Measurements from ENCODE around the gene ZCCHC2.

The ZCCHC2 gene

DNA sequence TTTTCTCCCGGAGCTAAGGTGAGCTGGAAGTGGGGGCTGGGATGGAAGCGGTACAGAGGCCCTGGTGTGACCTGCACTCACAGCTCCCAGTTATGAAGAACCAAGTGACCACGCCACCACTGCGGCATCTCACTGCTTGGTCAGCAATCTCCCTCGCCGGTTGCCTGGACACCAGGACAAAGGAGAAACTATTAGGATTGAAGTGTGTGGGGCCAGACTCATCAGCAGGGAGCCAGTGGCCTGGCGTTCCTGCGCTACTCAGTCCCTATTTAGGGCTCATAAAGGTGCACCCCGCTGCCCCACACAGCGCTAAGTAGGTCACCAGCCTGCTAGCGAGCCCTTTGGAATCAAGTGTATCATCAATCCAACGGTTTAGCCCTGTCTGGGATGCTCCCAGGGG, 82.9 kb downstream of the ZCCHC2 start:
- H3K4ac ChIP-seq (ENCODE audit: low read depth, low read length) = no peak overlapping the region
- no CpG with 5 or more reads among the region's 12 CpGs for WGBS (ENCODE audit: extremely low coverage, insufficient coverage, insufficient read length)
- no peaks in the 10 kb centered on the region for H3K79me2 ChIP-seq (ENCODE audit: control insufficient read depth, insufficient read depth, low read length, poor library complexity)
- H2BK12ac ChIP-seq (ENCODE audit: low read length) = no peak overlapping the region
- H3K4me3 ChIP-seq (ENCODE audit: low read depth, low read length) = peak overlapping the region; percentile 7
- no peak overlapping the region for H3K14ac ChIP-seq (ENCODE audit: low read length)
- H3K9me3 ChIP-seq (ENCODE audit: insufficient read depth, low read depth, low read length) = no peaks in the 10 kb centered on the region
- no peak overlapping the region for H3K27ac ChIP-seq (ENCODE audit: low read depth, low read length)
- H2BK5ac ChIP-seq (ENCODE audit: low read depth, low read length, poor library complexity) = no peak overlapping the region
- H3K4me2 ChIP-seq (ENCODE audit: low read length) = no peak overlapping the region
- H4K12ac ChIP-seq (ENCODE audit: low read depth, low read length) = no peak overlapping the region
- no peak overlapping the region for H3K9ac ChIP-seq (ENCODE audit: low read length)
- H2AK5ac ChIP-seq (ENCODE audit: low read length) = no peak overlapping the region
- no peak overlapping the region for H3K23ac ChIP-seq (ENCODE audit: low read length)
- no peaks in the 10 kb centered on the region for H3K27me3 ChIP-seq (ENCODE audit: insufficient read depth, low read length)
- DNase-seq = no peak
- H3K36me3 ChIP-seq (ENCODE audit: control insufficient read depth in 1 of 2, insufficient read depth in 2 of 2, low read length in 2 of 2) = no peaks in the 10 kb centered on the region
- H3K18ac ChIP-seq (ENCODE audit: low read length) = no peak overlapping the region
- no peak overlapping the region for H2BK120ac ChIP-seq (ENCODE audit: insufficient read depth, low read length, poor library complexity)
- no peak overlapping the region for H4K91ac ChIP-seq (ENCODE audit: low read depth, low read length)
- no peak overlapping the region for H4K8ac ChIP-seq (ENCODE audit: low read depth, low read length)
- no peak overlapping the region for H2AFZ ChIP-seq (ENCODE audit: insufficient read depth, low read length, poor library complexity)
- no peaks in the 10 kb centered on the region for H3K79me1 ChIP-seq (ENCODE audit: low read length)
- peaks cover 0 to 2% of the 10 kb centered on the region in 2 experiments for H3K4me1 ChIP-seq (ENCODE audit: control insufficient read depth in 1 of 2, insufficient read depth in 2 of 2, low read length in 2 of 2)

DNA sequence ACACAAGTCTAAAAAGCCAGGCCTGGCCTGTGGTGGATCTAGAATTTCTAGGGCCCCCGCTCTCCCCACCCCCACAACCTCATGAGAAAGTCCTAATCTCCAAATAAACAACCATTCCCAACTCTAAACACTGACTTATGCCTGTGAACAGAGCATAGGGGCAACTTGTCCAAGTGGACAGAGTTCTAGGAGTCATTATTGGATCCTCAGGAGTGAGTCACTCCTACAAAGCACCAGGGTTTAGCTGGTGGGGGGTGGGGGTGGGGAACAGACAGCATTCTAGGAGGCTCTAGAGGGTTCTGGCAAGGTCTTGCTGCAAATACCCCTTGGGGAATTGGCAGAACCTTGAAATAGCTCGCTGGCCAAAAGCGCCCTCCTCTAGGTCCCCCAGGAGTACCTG, 83.3 kb downstream of the ZCCHC2 start:
- peak in 1 of 2 donors; percentile 22 for DNase-seq
- Histone ChIP-seq H3K27ac (ENCODE audit: low read depth, low read length) (no peak overlapping the region), H2BK12ac (ENCODE audit: low read length) (no peak overlapping the region), H3K4me3 (ENCODE audit: low read depth, low read length) (no peak overlapping the region), H3K23ac (ENCODE audit: low read length) (no peak overlapping the region), H3K4ac (ENCODE audit: low read depth, low read length) (no peak overlapping the region), H3K27me3 (ENCODE audit: insufficient read depth, low read length) (no peaks in the 10 kb centered on the region), H3K79me2 (ENCODE audit: control insufficient read depth, insufficient read depth, low read length, poor library complexity) (no peaks in the 10 kb centered on the region), H2BK120ac (ENCODE audit: insufficient read depth, low read length, poor library complexity) (no peak overlapping the region), H3K9me3 (ENCODE audit: insufficient read depth, low read depth, low read length) (no peaks in the 10 kb centered on the region), H2BK5ac (ENCODE audit: low read depth, low read length, poor library complexity) (no peak overlapping the region), H3K9ac (ENCODE audit: low read length) (no peak overlapping the region), H4K12ac (ENCODE audit: low read depth, low read length) (no peak overlapping the region), H4K91ac (ENCODE audit: low read depth, low read length) (no peak overlapping the region), H3K4me1 (ENCODE audit: control insufficient read depth in 1 of 2, insufficient read depth in 2 of 2, low read length in 2 of 2) (peaks cover 1 to 5% of the 10 kb centered on the region in 2 experiments), H3K36me3 (ENCODE audit: control insufficient read depth in 1 of 2, insufficient read depth in 2 of 2, low read length in 2 of 2) (no peaks in the 10 kb centered on the region), H2AFZ (ENCODE audit: insufficient read depth, low read length, poor library complexity) (no peak overlapping the region), H3K79me1 (ENCODE audit: low read length) (no peaks in the 10 kb centered on the region), H3K18ac (ENCODE audit: low read length) (no peak overlapping the region), H3K4me2 (ENCODE audit: low read length) (no peak overlapping the region), H2AK5ac (ENCODE audit: low read length) (no peak overlapping the region), H4K8ac (ENCODE audit: low read depth, low read length) (no peak overlapping the region), H3K14ac (ENCODE audit: low read length) (no peak overlapping the region)
- no CpG with 5 or more reads among the region's 3 CpGs for WGBS (ENCODE audit: extremely low coverage, insufficient coverage, insufficient read length)

- Histone ChIP-seq H4K8ac (ENCODE audit: low read depth, low read length) (no peak overlapping the region), H3K23ac (ENCODE audit: low read length) (no peak overlapping the region), H2AK5ac (ENCODE audit: low read length) (no peak overlapping the region), H3K9ac (ENCODE audit: low read length) (no peak overlapping the region), H3K36me3 (ENCODE audit: control insufficient read depth in 1 of 2, insufficient read depth in 2 of 2, low read length in 2 of 2) (no peaks in the 10 kb centered on the region), H3K27ac (ENCODE audit: low read depth, low read length) (no peak overlapping the region), H3K4me2 (ENCODE audit: low read length) (no peak overlapping the region), H2AFZ (ENCODE audit: insufficient read depth, low read length, poor library complexity) (no peak overlapping the region), H3K4me1 (ENCODE audit: control insufficient read depth in 1 of 2, insufficient read depth in 2 of 2, low read length in 2 of 2) (peaks cover 9 to 12% of the 10 kb centered on the region in 2 experiments), H3K4ac (ENCODE audit: low read depth, low read length) (no peak overlapping the region), H3K4me3 (ENCODE audit: low read depth, low read length) (no peak overlapping the region), H4K12ac (ENCODE audit: low read depth, low read length) (no peak overlapping the region), H3K27me3 (ENCODE audit: insufficient read depth, low read length) (no peaks in the 10 kb centered on the region), H3K79me1 (ENCODE audit: low read length) (no peaks in the 10 kb centered on the region), H2BK12ac (ENCODE audit: low read length) (no peak overlapping the region), H3K14ac (ENCODE audit: low read length) (no peak overlapping the region), H3K18ac (ENCODE audit: low read length) (no peak overlapping the region), H3K79me2 (ENCODE audit: control insufficient read depth, insufficient read depth, low read length, poor library complexity) (no peaks in the 10 kb centered on the region), H2BK120ac (ENCODE audit: insufficient read depth, low read length, poor library complexity) (no peak overlapping the region), H4K91ac (ENCODE audit: low read depth, low read length) (no peak overlapping the region), H2BK5ac (ENCODE audit: low read depth, low read length, poor library complexity) (no peak overlapping the region), H3K9me3 (ENCODE audit: insufficient read depth, low read depth, low read length) (peaks cover 2% of the 10 kb centered on the region)
- DNase-seq = no peak
- no CpG with 5 or more reads among the region's 13 CpGs for whole genome bisulfite sequencing (ENCODE audit: extremely low coverage, insufficient coverage, insufficient read length)
Measured at GRCh38 chr18:62607302-62607701, 84.5 kb downstream of the ZCCHC2 start.

GRCh38 chr18:62607708-62608428, 85.0 kb downstream of the ZCCHC2 start:
- no peak for DNase-seq
- Histone ChIP-seq H2BK120ac (ENCODE audit: insufficient read depth, low read length, poor library complexity) (no peak overlapping the region), H3K36me3 (ENCODE audit: control insufficient read depth in 1 of 2, insufficient read depth in 2 of 2, low read length in 2 of 2) (no peaks in the 10 kb centered on the region), H3K9ac (ENCODE audit: low read length) (no peak overlapping the region), H3K4ac (ENCODE audit: low read depth, low read length) (no peak overlapping the region), H3K18ac (ENCODE audit: low read length) (no peak overlapping the region), H2BK5ac (ENCODE audit: low read depth, low read length, poor library complexity) (no peak overlapping the region), H3K27me3 (ENCODE audit: insufficient read depth, low read length) (no peaks in the 10 kb centered on the region), H4K91ac (ENCODE audit: low read depth, low read length) (no peak overlapping the region), H3K23ac (ENCODE audit: low read length) (no peak overlapping the region), H3K4me2 (ENCODE audit: low read length) (no peak overlapping the region), H4K8ac (ENCODE audit: low read depth, low read length) (no peak overlapping the region), H3K4me1 (ENCODE audit: control insufficient read depth in 1 of 2, insufficient read depth in 2 of 2, low read length in 2 of 2) (peaks cover 9 to 12% of the 10 kb centered on the region in 2 experiments), H3K4me3 (ENCODE audit: low read depth, low read length) (no peak overlapping the region), H2BK12ac (ENCODE audit: low read length) (no peak overlapping the region), H4K12ac (ENCODE audit: low read depth, low read length) (no peak overlapping the region), H3K14ac (ENCODE audit: low read length) (no peak overlapping the region), H2AK5ac (ENCODE audit: low read length) (no peak overlapping the region), H2AFZ (ENCODE audit: insufficient read depth, low read length, poor library complexity) (no peak overlapping the region), H3K79me1 (ENCODE audit: low read length) (no peaks in the 10 kb centered on the region), H3K27ac (ENCODE audit: low read depth, low read length) (no peak overlapping the region), H3K9me3 (ENCODE audit: insufficient read depth, low read depth, low read length) (peaks cover 2% of the 10 kb centered on the region), H3K79me2 (ENCODE audit: control insufficient read depth, insufficient read depth, low read length, poor library complexity) (no peaks in the 10 kb centered on the region)
- no CpG with 5 or more reads among the region's 9 CpGs for WGBS (ENCODE audit: extremely low coverage, insufficient coverage, insufficient read length)

All from trophoblast cell (in vitro differentiated cells and primary cell).